Body of pancreas (tissue), 4 donors: ENCODE measurements around the gene RIPK4.

Experiments used
- POLR2A ChIP-seq, 3 donors: fragments of 450-650 bp; IDR thresholded peaks; one replicate each; pipeline ENCODE4 v1.6.1; 2016; ENCODE audit warnings: antibody characterized with exemption in 3 of 3, mild to moderate bottlenecking in 2 of 3
- TF ChIP-seq, protein P1 (sequence below), 7 experiments: fragments of 450-650 bp in 4 of 7; fragments of 200-600 bp in 3 of 7; sonication (generic) in 3 of 7; IDR thresholded peaks; one replicate each; pipeline ENCODE4 v1.5.1; 2016 to 2019; ENCODE audit warnings: antibody characterized with exemption in 7 of 7

DNA sequence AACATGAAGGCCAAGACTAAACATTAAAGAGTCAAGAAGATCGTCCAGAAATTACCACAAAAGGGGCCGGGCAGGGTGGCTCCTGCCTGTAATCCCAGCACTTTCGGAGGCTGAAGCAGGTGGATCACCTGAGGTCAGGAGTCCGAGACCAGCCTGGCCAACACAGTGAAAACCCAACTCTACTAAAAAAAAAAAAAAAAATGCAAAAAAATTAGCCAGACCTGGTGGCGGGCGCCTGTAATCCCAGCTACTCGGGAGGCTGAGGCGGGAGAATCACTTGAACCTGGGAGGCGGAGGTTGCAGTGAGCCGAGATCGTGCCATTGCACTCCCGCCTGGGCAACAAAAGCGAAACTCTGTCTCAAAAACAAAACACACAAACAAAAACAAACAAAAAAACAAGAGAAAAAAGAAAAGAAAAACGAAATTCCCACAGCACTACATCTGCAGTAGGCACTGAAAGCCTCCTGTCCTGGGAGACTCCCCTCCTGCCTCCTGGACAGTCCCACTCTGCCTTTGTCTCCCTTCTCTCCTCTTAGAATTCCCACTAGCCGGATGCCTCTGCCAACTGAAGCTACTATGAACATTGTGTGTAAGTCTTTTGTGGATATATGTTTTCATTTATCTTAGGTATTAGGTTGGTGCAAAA lies 17.7 kb upstream of the RIPK4 start:
- TF ChIP-seq, protein P1, sequence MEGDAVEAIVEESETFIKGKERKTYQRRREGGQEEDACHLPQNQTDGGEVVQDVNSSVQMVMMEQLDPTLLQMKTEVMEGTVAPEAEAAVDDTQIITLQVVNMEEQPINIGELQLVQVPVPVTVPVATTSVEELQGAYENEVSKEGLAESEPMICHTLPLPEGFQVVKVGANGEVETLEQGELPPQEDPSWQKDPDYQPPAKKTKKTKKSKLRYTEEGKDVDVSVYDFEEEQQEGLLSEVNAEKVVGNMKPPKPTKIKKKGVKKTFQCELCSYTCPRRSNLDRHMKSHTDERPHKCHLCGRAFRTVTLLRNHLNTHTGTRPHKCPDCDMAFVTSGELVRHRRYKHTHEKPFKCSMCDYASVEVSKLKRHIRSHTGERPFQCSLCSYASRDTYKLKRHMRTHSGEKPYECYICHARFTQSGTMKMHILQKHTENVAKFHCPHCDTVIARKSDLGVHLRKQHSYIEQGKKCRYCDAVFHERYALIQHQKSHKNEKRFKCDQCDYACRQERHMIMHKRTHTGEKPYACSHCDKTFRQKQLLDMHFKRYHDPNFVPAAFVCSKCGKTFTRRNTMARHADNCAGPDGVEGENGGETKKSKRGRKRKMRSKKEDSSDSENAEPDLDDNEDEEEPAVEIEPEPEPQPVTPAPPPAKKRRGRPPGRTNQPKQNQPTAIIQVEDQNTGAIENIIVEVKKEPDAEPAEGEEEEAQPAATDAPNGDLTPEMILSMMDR (IDR thresholded peaks at IDR 0.05): no peak
- TF ChIP-seq POLR2A (IDR thresholded peaks at IDR 0.05): no peak
